Fibroblast of lung (primary cell): ENCODE results near the gene RALY.

Experiments used
- EZH2 ChIP-seq: IDR thresholded peaks from 2 replicates; pipeline ENCODE4 v1.5.1; 2012; ENCODE audit warnings: low read length, control low read depth, mild to moderate bottlenecking; ENCODE audit errors: missing control alignments
- TF ChIP-seq, protein P1 (sequence below), 2 donors: IDR thresholded peaks in 1 of 2; conservative IDR thresholded peaks in 1 of 2; 1 replicate in 1 of 2; 2 replicates in 1 of 2; pipeline ENCODE4 v1.5.1; 2011 to 2012; ENCODE audit warnings: low read length in 2 of 2, control low read depth in 1 of 2, inconsistent platforms in 1 of 2, low read depth in 1 of 2, mild to moderate bottlenecking in 1 of 2

- TF ChIP-seq, protein P1, sequence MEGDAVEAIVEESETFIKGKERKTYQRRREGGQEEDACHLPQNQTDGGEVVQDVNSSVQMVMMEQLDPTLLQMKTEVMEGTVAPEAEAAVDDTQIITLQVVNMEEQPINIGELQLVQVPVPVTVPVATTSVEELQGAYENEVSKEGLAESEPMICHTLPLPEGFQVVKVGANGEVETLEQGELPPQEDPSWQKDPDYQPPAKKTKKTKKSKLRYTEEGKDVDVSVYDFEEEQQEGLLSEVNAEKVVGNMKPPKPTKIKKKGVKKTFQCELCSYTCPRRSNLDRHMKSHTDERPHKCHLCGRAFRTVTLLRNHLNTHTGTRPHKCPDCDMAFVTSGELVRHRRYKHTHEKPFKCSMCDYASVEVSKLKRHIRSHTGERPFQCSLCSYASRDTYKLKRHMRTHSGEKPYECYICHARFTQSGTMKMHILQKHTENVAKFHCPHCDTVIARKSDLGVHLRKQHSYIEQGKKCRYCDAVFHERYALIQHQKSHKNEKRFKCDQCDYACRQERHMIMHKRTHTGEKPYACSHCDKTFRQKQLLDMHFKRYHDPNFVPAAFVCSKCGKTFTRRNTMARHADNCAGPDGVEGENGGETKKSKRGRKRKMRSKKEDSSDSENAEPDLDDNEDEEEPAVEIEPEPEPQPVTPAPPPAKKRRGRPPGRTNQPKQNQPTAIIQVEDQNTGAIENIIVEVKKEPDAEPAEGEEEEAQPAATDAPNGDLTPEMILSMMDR (conservative IDR thresholded peaks at IDR 0.05 in 1 of 2, IDR thresholded peaks at IDR 0.05 in 1 of 2; ENCODE audit: low read depth in 1 of 2, low read length in 2 of 2): no peak
- TF ChIP-seq EZH2: no peak
These were observed 74.3 kb downstream of the RALY start for GRCh38 chr20:34068001-34068400.
